ENCODE results near the gene UGT1A1.

UGT1A1 gene

DNA sequence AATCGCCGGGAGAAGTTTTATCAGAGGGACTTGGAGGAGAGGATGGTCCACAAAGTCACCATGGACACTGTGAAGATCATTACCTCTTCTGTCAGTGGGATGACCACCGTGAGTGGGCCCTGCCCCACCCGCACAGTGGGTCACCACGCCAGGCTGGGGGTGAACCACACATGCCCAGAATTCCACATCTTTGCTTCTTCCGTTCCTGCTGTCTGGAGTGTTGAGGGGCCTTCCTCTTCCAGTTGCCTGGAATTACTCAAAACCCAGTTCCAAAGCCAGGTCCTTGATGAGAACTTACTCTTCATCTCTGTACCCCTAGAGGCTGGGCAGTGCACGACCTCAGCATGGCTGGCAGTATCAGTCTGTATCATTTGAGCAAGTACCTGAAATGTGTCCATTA lies 40.1 kb downstream of the UGT1A1 start:
- DNase-seq (ENCODE audit: extremely low read depth, low read depth), result no peak
- TF ChIP-seq, protein P1, sequence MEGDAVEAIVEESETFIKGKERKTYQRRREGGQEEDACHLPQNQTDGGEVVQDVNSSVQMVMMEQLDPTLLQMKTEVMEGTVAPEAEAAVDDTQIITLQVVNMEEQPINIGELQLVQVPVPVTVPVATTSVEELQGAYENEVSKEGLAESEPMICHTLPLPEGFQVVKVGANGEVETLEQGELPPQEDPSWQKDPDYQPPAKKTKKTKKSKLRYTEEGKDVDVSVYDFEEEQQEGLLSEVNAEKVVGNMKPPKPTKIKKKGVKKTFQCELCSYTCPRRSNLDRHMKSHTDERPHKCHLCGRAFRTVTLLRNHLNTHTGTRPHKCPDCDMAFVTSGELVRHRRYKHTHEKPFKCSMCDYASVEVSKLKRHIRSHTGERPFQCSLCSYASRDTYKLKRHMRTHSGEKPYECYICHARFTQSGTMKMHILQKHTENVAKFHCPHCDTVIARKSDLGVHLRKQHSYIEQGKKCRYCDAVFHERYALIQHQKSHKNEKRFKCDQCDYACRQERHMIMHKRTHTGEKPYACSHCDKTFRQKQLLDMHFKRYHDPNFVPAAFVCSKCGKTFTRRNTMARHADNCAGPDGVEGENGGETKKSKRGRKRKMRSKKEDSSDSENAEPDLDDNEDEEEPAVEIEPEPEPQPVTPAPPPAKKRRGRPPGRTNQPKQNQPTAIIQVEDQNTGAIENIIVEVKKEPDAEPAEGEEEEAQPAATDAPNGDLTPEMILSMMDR (IDR thresholded peaks at IDR 0.05; ENCODE audit: low read depth, low read length), result no peak

GRCh38 chr2:233801357-233802131 lies 41.5 kb downstream of the UGT1A1 start:
- TF ChIP-seq, protein P1 (IDR thresholded peaks at IDR 0.05; ENCODE audit: low read depth, low read length), result no peak
- no peak for DNase-seq (ENCODE audit: extremely low read depth, low read depth)

DNA sequence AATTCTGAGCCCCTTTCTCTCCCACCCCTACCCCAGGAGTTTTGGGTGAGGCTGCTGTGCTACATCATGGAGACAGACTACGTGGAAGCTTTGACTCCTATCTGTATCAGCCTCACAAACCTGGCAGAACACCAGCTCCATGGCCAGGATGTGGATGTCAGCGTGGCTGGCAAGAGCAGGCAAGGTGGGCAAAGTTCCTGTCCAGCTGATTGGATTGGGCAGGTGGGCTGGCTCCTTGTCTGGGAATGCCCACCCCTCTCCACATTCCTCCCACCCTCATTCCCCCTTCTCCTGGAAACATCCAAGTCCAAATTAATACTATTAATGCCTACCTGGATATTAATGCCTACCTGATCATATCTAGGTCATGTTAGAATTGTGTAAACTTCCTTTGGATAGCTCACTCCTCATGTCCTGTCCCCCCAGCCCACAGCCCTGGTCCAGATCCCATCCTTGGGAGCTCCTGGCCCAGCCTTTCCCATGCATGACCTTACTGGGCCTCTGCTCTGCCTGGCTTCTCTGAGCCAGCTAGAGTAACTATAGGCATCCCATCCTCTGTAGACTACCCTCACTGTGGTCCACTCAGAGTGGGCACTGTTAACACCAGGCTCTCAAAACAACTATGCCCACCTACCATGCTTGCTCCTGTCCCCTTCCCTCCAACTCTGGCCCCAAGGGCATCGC lies 42.2 kb downstream of the UGT1A1 start:
- TF ChIP-seq, protein P1 (IDR thresholded peaks at IDR 0.05; ENCODE audit: low read depth, low read length), result no peak
- no peak for DNase-seq (ENCODE audit: extremely low read depth, low read depth)

- DNase-seq (ENCODE audit: extremely low read depth, low read depth), result no peak
- TF ChIP-seq, protein P1 (IDR thresholded peaks at IDR 0.05; ENCODE audit: low read depth, low read length), result no peak
These were observed 43.3 kb downstream of the UGT1A1 start for GRCh38 chr2:233803292-233803911.

DNA sequence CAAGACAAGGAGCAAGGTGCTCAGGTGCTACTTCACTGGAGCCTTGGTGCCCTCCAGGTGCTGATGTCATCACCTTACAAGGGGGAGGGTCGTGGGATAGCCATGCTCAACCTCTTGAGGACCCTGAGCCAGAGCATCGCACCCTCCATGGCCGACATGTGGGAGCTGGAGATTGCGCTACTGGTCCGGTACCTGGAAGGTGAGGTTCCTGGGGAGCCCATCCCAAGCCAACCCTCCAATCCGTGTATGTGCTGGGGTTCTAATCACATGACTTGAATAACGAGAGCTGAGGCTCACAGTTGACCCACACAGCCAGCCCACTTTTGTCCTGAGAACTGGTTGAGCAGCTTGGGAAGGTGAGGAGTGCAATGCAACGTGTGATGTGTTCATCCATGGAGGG lies 43.9 kb downstream of the UGT1A1 start:
- no peak for DNase-seq (ENCODE audit: extremely low read depth, low read depth)
- TF ChIP-seq, protein P1 (IDR thresholded peaks at IDR 0.05; ENCODE audit: low read depth, low read length), result no peak

DNA sequence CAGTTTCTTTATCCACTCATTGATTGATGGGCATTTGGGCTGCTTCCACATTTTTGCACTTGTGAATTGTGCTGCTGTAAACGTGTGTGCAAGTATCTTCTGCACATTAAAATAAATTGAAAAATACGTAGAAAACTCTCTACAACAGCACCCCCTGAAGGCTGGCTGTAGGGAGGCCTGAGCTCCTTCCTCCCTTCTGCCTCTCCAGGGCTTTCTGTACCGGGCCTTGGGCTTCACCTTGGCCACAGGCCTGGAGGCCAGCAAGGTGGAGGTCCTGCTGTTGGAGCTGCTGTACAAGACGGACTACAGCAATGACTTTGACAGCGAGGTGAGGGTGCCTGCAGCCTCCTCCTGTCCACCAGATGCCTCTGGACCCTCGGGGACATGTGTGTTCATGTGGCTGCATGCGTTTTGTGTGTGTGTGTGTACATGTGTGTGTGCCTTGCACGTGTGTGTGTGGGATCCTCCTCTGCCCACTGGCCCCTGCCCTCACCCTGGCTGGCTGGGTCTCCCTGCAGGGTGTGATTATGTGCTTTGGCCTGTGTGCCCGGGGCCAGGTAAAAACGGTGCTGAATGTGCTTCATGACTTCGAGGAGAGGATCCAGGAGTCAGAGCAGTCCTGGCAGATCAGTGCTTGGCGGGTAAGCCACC lies 47.3 kb downstream of the UGT1A1 start:
- no peak for DNase-seq (ENCODE audit: extremely low read depth, low read depth)
- TF ChIP-seq, protein P1 (IDR thresholded peaks at IDR 0.05; ENCODE audit: low read depth, low read length), result no peak
